ENCODE data around the gene PGM3.

PGM3 gene

DNA sequence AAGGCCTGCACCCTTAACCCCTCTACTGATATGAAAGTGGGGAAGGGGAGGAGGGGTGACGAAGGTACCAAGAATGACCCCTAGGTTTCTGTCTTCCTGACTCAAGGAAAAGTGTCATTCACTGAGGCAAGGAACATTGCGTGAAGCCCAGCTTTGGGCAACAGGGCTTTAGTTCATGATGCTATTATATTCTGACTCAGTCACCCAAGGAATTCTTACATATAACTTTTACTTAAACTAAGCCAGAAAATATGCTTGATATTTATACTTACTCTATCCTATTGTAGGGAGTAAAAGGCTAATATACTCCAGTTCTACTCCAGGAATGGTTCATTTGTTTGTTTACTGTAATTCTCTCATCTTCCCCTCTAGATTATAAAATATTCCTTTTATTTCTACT is 65.1 kb downstream of the PGM3 start:
- in situ Hi-C loops (cut with HindIII; ENCODE audit: low pct_ligation_motif_present, low pct_unique_long_range_greater_than_20kb, low sequenced_read_pairs) = no loop called here
- DNase-seq = no peak

DNA sequence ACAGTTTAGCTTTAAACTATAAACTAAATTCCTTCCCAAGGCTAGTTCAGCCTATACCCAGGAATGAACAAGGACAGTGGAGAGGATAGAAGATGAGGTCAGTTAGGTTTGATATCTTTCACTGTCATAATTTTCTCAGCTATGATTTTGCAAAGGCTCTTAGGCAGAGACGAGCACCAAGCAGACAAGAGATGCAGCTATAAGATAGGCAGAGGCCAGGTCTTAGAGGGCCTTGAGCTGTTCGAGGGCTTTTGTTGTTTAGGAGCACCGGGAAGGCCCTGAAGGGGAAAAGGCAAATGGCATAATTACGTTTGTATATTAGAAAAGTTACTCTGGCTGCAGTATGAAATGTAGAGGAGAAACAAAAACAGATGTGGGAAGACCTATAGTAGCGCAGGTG is 65.8 kb downstream of the PGM3 start:
- DNase-seq = no peak
- in situ Hi-C loops (cut with HindIII; ENCODE audit: low pct_ligation_motif_present, low pct_unique_long_range_greater_than_20kb, low sequenced_read_pairs) = no loop called here

DNA sequence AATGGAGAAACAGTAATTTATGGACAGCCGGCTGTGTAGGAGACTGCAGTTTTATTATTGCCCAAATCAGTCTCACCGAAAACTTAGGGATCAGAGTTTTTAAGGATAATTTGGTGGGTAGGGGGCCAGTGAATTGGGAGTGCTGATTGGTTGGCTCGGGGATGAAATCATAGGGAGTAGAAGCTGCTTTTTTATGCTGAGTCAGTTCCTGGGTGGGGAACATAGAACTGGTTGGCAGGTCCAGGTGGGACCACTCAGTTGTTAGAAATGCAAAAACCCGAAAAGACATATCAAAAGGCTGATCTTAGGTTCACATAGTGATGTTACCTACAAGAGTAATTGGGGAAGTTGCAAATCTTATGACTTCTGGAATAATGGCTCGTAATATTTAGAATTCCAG is 66.3 kb downstream of the PGM3 start:
- in situ Hi-C loops (cut with HindIII; ENCODE audit: low pct_ligation_motif_present, low pct_unique_long_range_greater_than_20kb, low sequenced_read_pairs) = no loop called here

DNA sequence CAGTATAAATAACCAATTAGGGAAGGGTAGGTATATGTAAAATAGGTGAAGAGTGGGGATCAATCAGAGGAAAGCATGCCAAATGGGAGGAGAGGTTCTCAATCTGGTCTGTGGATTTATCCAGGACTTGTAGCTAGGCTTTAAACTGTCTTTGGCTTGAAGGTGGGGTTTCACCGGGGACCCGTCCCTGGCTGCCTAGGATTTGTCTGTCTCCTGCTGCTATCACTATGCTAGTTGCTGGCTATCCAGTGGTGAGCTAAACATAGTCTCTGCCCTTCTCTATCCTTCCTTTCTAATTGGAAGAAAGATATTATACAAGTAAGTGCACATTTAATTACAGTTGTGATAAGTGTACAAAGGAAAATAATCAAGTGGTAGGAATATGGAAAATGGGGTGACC is 66.8 kb downstream of the PGM3 start:
- in situ Hi-C loops (cut with HindIII; ENCODE audit: low pct_ligation_motif_present, low pct_unique_long_range_greater_than_20kb, low sequenced_read_pairs) = no loop called here

More for the DNA sequence above, 66.3 kb downstream of the PGM3 start:
- no peak for DNase-seq

DNA sequence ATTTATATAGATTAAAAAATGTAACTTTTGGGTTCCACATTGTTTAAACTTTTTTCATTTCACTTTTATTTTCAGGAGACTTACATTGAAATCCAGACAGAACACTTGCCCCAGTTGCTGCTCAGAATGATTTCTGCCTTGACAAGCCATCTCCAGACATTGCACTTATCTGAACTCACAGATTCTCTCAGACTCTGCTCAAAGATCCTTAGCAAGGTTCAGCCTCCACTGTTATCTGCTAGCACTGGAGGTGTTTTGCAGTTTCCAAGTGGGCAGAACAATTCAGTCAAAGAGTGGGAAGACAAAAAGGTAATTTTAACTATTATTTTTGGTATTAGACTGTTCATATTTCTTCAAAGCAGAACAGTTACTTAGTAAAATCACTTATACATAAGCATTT is 67.6 kb downstream of the PGM3 start:
- in situ Hi-C loops (cut with HindIII; ENCODE audit: low pct_ligation_motif_present, low pct_unique_long_range_greater_than_20kb, low sequenced_read_pairs) = no loop called here
- DNase-seq = no peak

More for the DNA sequence above, 66.8 kb downstream of the PGM3 start:
- no peak for DNase-seq

DNA sequence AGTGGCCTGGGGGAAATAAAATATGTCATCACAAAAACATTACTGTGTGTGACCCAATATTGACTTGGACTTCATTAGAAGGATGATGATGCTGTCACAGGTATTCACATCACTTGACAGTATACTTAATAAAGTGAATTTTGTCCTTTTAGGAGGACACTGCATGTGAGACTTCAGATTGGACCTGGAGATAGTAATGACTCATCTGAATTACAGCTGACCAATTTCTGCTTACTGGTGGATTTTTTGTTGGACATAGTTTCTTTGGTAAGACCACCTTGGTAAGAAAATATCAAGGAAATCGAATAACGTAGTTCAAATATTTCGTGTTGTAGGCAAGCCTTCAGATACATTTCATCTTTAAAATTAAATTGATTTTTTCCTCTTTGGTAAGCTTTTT is 68.5 kb downstream of the PGM3 start:
- no peak for DNase-seq
- in situ Hi-C loops (cut with HindIII; ENCODE audit: low pct_ligation_motif_present, low pct_unique_long_range_greater_than_20kb, low sequenced_read_pairs) = no loop called here

DNA sequence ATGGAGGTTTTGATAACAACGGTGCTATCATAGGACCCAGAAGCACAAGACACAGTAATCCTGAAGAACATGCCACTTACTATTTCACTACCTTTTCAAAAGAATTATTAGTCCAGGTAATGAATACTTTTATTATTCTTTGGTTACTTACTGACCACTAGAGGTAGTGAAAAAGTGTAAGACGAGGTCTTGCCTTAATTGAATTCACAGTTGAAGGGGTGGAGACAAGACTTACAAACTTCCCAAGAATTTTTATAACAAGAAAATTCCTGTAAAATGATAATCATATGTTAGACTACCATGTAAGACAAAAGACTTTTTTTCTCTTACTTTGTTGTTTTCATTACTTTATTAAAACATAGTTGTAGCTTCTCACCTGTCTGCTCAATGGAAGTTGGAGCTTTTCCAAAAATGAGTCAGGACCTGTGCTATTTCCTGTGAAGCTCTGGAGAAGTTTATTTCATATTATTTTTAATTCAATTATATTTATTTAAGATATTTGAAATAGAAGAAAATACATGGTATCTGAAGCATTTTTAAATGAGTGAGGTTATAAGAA is 73.2 kb downstream of the PGM3 start:
- in situ Hi-C loops (cut with HindIII; ENCODE audit: low pct_ligation_motif_present, low pct_unique_long_range_greater_than_20kb, low sequenced_read_pairs) = no loop called here
- DNase-seq = peak; percentile 2

DNA sequence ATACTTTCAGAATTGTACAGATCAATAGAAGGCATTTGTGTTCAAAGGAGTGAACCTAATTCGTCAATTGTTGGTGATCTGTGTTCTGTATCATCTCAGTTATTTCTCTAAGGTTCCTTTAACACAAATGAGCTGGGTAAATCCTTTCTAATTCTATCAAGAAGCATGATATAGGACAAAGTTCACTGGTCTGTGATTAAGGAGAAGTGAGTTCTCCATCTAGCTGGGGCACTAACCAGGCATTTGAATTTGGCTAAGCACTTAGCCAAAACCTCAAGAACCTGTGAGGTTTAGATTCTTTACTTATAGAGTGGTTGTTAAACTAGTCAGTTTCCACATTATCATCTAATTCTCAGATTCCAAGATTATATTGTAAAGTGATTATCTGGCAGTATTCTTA is 75.3 kb downstream of the PGM3 start:
- DNase-seq = no peak

More for the DNA sequence above, 75.3 kb downstream of the PGM3 start:
- in situ Hi-C loops (cut with HindIII; ENCODE audit: low pct_ligation_motif_present, low pct_unique_long_range_greater_than_20kb, low sequenced_read_pairs) = no loop called here
